Uterus (tissue), 4 donors: Measurements from ENCODE around the gene HELT. TPM values are rescaled to one million over a fixed set of nuclear protein-coding genes. Genes with fewer than 3 reads are reported as not detected.
"Not testable (repeated sequence)": the region's sequence is repeated elsewhere in the genome, so short reads cannot be mapped to it uniquely, and the experiment has no call there.

Experiments
- DNase-seq, 2 donors: peaks; one replicate each; pipeline ENCODE4 v3.0.0-alpha.2; 2019 to 2020
- H3K27ac ChIP-seq, 2 donors: fragments of 200-600 bp; sonication (generic); 1 replicate in 1 of 2; 2 replicates in 1 of 2; pipeline ENCODE4 v1.5.1; 2016 to 2018
- H3K27me3 ChIP-seq, 2 donors: fragments of 200-600 bp; sonication (generic); one replicate each; pipeline ENCODE4 v1.5.1; 2018 to 2019; ENCODE audit warnings: control low read depth in 1 of 2
- H3K36me3 ChIP-seq, 2 donors: fragments of 200-600 bp; sonication (generic); one replicate each; pipeline ENCODE4 v1.5.1; 2019; ENCODE audit warnings: control low read depth in 1 of 2
- H3K4me1 ChIP-seq, 2 donors: fragments of 200-600 bp; sonication (generic); one replicate each; pipeline ENCODE4 v1.5.1; 2018 to 2019; ENCODE audit warnings: control low read depth in 1 of 2
- H3K4me3 ChIP-seq, 2 donors: fragments of 200-600 bp; sonication (generic); 1 replicate in 1 of 2; 2 replicates in 1 of 2; pipeline ENCODE4 v1.5.1; 2018 to 2019; ENCODE audit warnings: mild to moderate bottlenecking in 1 of 2
- H3K9me3 ChIP-seq, 2 donors: fragments of 200-600 bp; sonication (generic); one replicate each; pipeline ENCODE4 v1.5.1; 2019; ENCODE audit warnings: control low read depth in 1 of 2
- POLR2A ChIP-seq, 2 donors: fragments of 450-650 bp; IDR thresholded peaks; one replicate each; pipeline ENCODE4 v1.6.1; 2016; ENCODE audit warnings: antibody characterized with exemption in 2 of 2, mild to moderate bottlenecking in 1 of 2, moderate library complexity in 1 of 2
- intact Hi-C: fragments of 100-400 bp; cut with DNase I; formaldehyde crosslinking; loops from one replicate; pipeline ENCODE4 v1.15.1; 2023; ENCODE audit warnings: low total_unique reads
- total RNA-seq, 4 donors: library from RNA; depleted of rRNA in 3 of 4; stranded (reverse); fragments of >200 nt in 3 of 4; gene quantifications; one replicate each; pipeline versions ENCODE4 v1.1.0 to v1.2.4, GENCODE V29; 2014 to 2023
- TF ChIP-seq, protein P1 (sequence below), 4 experiments: fragments of 200-600 bp in 2 of 4; fragments of 450-650 bp in 2 of 4; sonication (generic) in 2 of 4; IDR thresholded peaks; one replicate each; pipeline ENCODE4 v1.5.1; 2016 to 2019; ENCODE audit warnings: antibody characterized with exemption in 4 of 4, mild to moderate bottlenecking in 2 of 4, moderate library complexity in 1 of 4
- donor health status: DM: yes; HTN: yes; CAD: no.

HELT gene
- total RNA-seq = not detected

DNA sequence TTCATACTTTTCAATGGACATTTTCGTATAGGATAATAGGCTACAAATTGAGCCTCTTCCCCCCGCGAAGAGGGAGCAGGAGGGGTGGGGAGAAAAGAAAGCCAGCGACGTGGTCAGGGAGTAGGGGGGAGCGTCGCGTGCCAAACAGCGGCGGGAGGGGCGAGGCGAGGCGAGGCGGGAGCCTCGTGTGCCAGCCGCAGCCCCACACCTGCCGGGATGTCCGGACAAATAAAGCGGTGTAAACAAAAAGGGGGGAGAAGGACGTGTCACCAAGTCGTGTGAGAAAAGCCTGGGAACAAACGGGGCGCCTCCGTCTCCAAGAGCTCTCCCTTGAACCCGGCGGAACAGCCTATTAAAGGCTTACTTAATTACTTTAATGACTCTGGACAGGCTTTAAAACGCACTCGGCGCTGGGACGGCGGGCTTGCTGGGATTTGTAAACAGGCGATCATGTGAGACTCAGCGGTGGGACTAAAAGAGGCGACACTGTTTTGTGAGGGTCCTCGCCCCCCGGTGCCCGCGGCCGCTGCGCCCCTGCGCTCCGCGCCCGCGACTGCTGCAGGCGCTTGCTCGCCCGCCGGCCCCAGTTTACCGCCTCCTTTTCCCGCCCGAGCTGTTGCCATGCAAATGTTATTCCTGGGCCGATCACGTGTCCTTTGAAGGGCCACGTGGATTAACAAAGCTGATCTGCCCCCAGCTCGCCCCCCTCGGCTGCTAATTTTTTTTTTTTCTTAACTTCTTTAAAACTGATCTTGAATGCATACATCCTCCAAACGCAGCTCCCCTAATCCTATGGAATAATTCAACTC, at the start of gene HELT:
Gene HELT, plus strand, starts transcription at position 527 of the 809 bp plus-strand sequence. CDS start 439 bp downstream, outside the sequence.
- Histone ChIP-seq H3K4me3 (no peak within 1 kb of the TSS), H3K9me3 (no peaks in the 10 kb centered on the region), H3K27ac (no peak within 1 kb of the TSS), H3K4me1 (peaks cover 0 to 14% of the 10 kb centered on the region in 2 donors), H3K27me3 (peaks cover 14 to 17% of the 10 kb centered on the region in 2 donors), H3K36me3 (no peaks in the 10 kb centered on the region)
- no peak for DNase-seq
- intact Hi-C loops = no loop called here
- TF ChIP-seq POLR2A (IDR thresholded peaks at IDR 0.05) = no peak
- TF ChIP-seq, protein P1, sequence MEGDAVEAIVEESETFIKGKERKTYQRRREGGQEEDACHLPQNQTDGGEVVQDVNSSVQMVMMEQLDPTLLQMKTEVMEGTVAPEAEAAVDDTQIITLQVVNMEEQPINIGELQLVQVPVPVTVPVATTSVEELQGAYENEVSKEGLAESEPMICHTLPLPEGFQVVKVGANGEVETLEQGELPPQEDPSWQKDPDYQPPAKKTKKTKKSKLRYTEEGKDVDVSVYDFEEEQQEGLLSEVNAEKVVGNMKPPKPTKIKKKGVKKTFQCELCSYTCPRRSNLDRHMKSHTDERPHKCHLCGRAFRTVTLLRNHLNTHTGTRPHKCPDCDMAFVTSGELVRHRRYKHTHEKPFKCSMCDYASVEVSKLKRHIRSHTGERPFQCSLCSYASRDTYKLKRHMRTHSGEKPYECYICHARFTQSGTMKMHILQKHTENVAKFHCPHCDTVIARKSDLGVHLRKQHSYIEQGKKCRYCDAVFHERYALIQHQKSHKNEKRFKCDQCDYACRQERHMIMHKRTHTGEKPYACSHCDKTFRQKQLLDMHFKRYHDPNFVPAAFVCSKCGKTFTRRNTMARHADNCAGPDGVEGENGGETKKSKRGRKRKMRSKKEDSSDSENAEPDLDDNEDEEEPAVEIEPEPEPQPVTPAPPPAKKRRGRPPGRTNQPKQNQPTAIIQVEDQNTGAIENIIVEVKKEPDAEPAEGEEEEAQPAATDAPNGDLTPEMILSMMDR (IDR thresholded peaks at IDR 0.05) = no peak

GRCh38 chr4:184968784-184969201, 49.5 kb upstream of the HELT start:
- H3K9me3 ChIP-seq = no peaks in the 10 kb centered on the region
- H3K27ac ChIP-seq = no peak overlapping the region
- no peak for TF ChIP-seq POLR2A (IDR thresholded peaks at IDR 0.05)
- TF ChIP-seq, protein P1 (IDR thresholded peaks at IDR 0.05) = no peak
- no peak overlapping the region for H3K4me3 ChIP-seq
- no peak for DNase-seq
- no peaks in the 10 kb centered on the region for H3K27me3 ChIP-seq
- no peaks in the 10 kb centered on the region for H3K36me3 ChIP-seq
- intact Hi-C loops = no loop called here
- no peaks in the 10 kb centered on the region for H3K4me1 ChIP-seq

- H3K27ac ChIP-seq = no peak overlapping the region
- H3K4me1 ChIP-seq = no peaks in the 10 kb centered on the region
- TF ChIP-seq POLR2A (IDR thresholded peaks at IDR 0.05) = no peak
- TF ChIP-seq, protein P1 (IDR thresholded peaks at IDR 0.05) = no peak
- no peak for DNase-seq
- no peaks in the 10 kb centered on the region for H3K9me3 ChIP-seq
- intact Hi-C loops = no loop called here
- no peaks in the 10 kb centered on the region for H3K36me3 ChIP-seq
- no peaks in the 10 kb centered on the region for H3K27me3 ChIP-seq
- no peak overlapping the region for H3K4me3 ChIP-seq
These were observed 48.7 kb upstream of the HELT start for GRCh38 chr4:184969610-184970009.

- Histone ChIP-seq H3K4me3 (no peak overlapping the region), H3K36me3 (no peaks in the 10 kb centered on the region), H3K9me3 (no peaks in the 10 kb centered on the region), H3K27ac (no peak overlapping the region), H3K27me3 (no peaks in the 10 kb centered on the region), H3K4me1 (no peaks in the 10 kb centered on the region)
- intact Hi-C loops = no loop called here
- TF ChIP-seq, protein P1 (IDR thresholded peaks at IDR 0.05) = no peak
- TF ChIP-seq POLR2A (IDR thresholded peaks at IDR 0.05) = no peak
- no peak for DNase-seq
These were observed 45.3 kb upstream of the HELT start for GRCh38 chr4:184972991-184973390.

DNA sequence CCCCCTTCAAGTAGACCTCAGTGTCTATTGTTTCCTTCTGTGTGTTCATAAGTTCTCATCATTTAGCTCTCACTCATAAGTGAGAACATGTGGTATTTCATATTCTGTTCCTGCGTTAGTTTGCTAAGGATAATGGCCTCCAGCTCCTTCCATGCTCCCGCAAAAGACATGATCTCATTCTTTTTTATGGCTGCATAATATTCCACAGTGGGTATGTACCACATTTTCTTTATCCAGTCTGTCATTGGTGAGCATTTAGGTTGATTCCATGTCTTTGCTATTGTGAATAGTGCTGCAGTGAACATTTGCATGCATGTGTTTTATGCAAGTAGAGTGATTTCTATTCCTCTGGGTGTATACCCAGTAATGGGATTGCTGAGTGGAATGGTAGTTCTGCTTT, 41.9 kb upstream of the HELT start:
- H3K4me1 ChIP-seq, H3K4me3 ChIP-seq, H3K36me3 ChIP-seq, H3K27ac ChIP-seq, H3K9me3 ChIP-seq, H3K27me3 ChIP-seq, DNase-seq, intact Hi-C loops: not testable (repeated sequence)
